Activated naive CD4-positive, alpha-beta T cell treated with anti-CD3 and anti-CD28 coated beads for 36 hours (primary cell): Measurements from ENCODE around the gene CD244. TPM values are rescaled to one million over a fixed set of nuclear protein-coding genes. Genes with fewer than 3 reads are reported as not detected.
"Not testable (repeated sequence)": the region's sequence is repeated elsewhere in the genome, so short reads cannot be mapped to it uniquely, and the experiment has no call there.

Experiments
- CTCF ChIA-PET: fragments of 350-600 bp; sonication (Branson Sonifier 250); formaldehyde crosslinking; loops from one replicate; lab custom pipeline; 2021; ENCODE audit warnings: antibody characterized with exemption; lab: Charles Lee
- DNase-seq: peaks from one replicate; pipeline ENCODE4 v3.0.0-alpha.2; 2020
- H3K27ac Mint-ChIP-seq: one replicate; pipeline ENCODE4 v1.8.0; 2021; ENCODE audit warnings: mild to moderate bottlenecking, mixed read lengths
- H3K27me3 Mint-ChIP-seq: one replicate; pipeline ENCODE4 v1.8.0; 2021; ENCODE audit warnings: low read depth, mixed read lengths
- H3K36me3 Mint-ChIP-seq: one replicate; pipeline ENCODE4 v1.8.0; 2021; ENCODE audit warnings: low read depth, mixed read lengths
- H3K4me1 Mint-ChIP-seq: one replicate; pipeline ENCODE4 v1.8.0; 2021; ENCODE audit warnings: low read depth, mixed read lengths
- H3K4me3 Mint-ChIP-seq: one replicate; pipeline ENCODE4 v1.8.0; 2021; ENCODE audit warnings: mild to moderate bottlenecking, moderate library complexity, mixed read lengths
- H3K9me3 Mint-ChIP-seq: one replicate; pipeline ENCODE4 v1.8.0; 2021; ENCODE audit warnings: mixed read lengths
- intact Hi-C: fragments of 100-400 bp; cut with micrococcal nuclease; formaldehyde crosslinking; loops from one replicate; pipeline ENCODE4 v1.15.1; 2023
- total RNA-seq, 2 experiments: library from RNA; stranded (reverse); gene quantifications; one replicate each; pipeline ENCODE4 v1.2.3, GENCODE V29; 2021

Gene CD244
- total RNA-seq, 2 experiments from 2014 or later, result 0.15 TPM; not detected in 1

DNA sequence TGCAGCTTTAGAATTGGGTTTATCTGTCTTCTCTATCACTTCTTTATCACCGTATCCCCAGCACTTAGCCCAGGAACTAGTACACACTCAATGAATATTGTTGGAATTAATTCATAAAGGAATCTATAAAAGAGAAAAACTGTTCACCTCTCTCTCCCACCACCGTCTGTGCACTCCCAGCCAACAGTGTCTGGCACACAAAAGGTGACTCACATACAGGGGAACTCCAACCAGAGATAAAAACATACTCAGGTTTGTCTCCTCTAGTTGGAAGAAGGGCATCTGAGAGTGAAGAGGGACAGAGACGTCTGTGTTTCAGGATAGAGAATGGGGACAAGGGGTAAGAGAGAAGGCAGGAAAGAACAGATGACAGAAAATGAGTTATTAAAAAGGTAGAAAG, 12.2 kb upstream of the CD244 start:
- CTCF ChIA-PET, result interaction anchor here (0.7 to 1.8 kb wide), 3 partner anchors 39 to 623 kb away, joined by 3 to 7 read pairs (median 3); no protein-coding TSS in a partner anchor
- H3K9me3 Mint-ChIP-seq, result no peaks in the 10 kb centered on the region
- intact Hi-C loops, result loop anchor here (5.0 kb wide), 1 partner anchor 193 kb away; no protein-coding TSS in a partner anchor

DNA sequence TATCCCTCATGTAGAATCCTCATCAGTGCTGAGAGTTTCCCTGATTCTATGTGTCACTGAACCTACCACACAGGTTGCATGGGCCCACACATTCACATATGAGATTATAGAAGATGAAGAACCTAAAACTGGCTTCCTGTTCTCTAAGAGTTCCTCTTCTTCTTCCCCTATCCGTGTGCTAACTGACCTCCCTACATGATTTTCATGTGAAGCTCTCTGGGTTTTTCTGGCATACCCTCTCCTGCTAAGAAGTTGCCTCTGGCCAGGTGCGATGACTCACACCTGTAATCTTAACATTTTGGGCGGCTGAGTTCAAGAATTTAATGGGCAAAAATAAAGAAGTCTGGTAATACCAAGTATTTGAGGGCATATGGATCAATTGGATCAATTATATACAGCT, 5.5 kb upstream of the CD244 start:
- Mint-ChIP-seq H3K9me3 (no peaks in the 10 kb centered on the region), H3K36me3 (no peaks in the 10 kb centered on the region), H3K27me3 (no peaks in the 10 kb centered on the region), H3K4me1 (peaks cover under 1% of the 10 kb centered on the region), H3K4me3 (no peak overlapping the region), H3K27ac (no peak overlapping the region)
- intact Hi-C loops, result no loop called here
- DNase-seq, result no peak
- CTCF ChIA-PET, result no interaction called here

More for the DNA sequence above, 12.2 kb upstream of the CD244 start:
- H3K36me3 Mint-ChIP-seq, result no peaks in the 10 kb centered on the region
- DNase-seq, result peak; percentile 38
- H3K4me3 Mint-ChIP-seq, result no peak overlapping the region
- no peak overlapping the region for H3K27ac Mint-ChIP-seq
- H3K27me3 Mint-ChIP-seq, result no peaks in the 10 kb centered on the region
- peaks cover 16% of the 10 kb centered on the region for H3K4me1 Mint-ChIP-seq

DNA sequence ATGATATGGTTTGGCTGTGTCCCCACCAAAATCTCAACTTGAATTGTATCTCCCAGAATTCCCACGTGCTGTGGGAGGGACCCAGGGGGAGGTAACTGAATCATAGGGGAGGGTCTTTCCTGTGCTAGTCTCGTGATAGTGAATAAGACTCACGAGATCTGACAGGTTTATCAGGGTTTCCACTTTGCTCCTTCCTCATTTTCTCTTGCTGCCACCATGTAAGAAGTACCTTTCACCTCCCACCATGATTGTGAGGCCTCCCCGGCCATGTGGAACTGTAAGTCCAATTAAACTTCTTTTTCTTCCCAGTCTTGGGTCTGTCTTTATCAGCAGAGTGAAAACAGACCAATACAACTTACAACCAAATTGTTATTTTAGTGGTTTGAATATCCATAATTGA, 5.0 kb upstream of the CD244 start:
- intact Hi-C loops, H3K27me3 Mint-ChIP-seq, DNase-seq, H3K9me3 Mint-ChIP-seq, H3K27ac Mint-ChIP-seq, H3K36me3 Mint-ChIP-seq, H3K4me3 Mint-ChIP-seq, H3K4me1 Mint-ChIP-seq, CTCF ChIA-PET: not testable (repeated sequence)

DNA sequence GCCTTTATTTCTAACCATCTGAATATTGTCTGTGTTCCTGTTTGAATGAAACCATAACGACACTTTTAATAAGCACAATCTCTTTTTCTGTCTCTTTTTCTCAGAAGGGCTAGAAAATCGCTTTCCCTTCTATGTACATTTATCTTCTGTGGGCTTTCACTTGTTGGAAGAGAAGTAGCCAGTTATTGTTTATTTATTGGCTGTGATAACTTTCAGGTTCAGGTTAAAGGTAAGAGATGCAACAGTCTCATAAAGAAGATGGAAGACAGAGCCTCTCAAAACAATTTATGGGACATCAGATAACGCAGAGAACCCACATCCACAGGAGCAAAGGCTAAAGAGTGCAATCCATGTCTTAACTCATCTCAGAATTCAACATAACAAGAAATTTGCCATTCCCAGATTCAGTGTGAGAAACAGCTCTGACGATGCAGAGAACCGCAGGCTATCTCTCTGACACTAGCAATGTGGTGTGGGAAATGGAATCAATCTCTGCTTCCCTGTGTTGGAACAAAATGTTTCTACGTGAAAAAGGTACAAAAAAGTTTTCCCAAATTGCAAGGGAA, 4.1 kb upstream of the CD244 start:
- CTCF ChIA-PET, result no interaction called here
- H3K4me1 Mint-ChIP-seq, result peaks cover 10% of the 10 kb centered on the region
- H3K9me3 Mint-ChIP-seq, result no peaks in the 10 kb centered on the region
- H3K27ac Mint-ChIP-seq, result no peak overlapping the region
- H3K27me3 Mint-ChIP-seq, result no peaks in the 10 kb centered on the region
- intact Hi-C loops, result no loop called here
- DNase-seq, result no peak
- no peak overlapping the region for H3K4me3 Mint-ChIP-seq
- no peaks in the 10 kb centered on the region for H3K36me3 Mint-ChIP-seq

DNA sequence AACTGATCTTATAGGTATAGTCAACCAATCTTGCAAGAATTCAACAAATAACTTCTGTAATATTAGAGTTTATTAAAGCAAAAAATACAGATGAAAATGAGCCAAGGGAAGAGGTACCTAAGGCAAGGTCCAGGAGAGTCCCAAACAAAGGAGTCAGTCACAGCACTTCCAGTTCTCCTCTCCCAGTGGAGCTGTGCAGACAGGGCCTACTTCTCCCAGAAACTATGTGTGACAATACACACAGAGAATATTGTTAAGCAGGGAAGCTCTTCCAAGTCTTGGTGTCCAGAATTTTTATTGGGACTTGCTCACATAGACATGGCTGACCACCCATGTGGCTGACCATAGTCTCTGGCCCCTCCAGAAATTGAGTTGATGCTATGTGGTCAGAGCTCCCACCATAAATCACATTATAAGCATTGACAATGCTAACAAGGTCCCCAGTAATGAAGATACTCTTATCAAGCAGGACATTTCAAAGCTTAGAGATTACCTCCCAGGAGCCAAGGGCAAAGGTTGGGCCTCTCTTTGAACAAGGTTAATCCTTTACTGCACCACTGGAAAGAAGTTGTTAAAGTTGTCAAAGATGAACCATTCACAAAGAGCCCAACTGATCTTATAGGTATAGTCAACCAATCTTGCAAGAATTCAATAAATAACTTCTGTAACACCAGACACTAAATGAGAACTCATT, 3.5 kb upstream of the CD244 start:
- intact Hi-C loops, result no loop called here
- no peak for DNase-seq
- peaks cover 10% of the 10 kb centered on the region for H3K4me1 Mint-ChIP-seq
- H3K4me3 Mint-ChIP-seq, result no peak overlapping the region
- no peaks in the 10 kb centered on the region for H3K9me3 Mint-ChIP-seq
- CTCF ChIA-PET, result interaction anchor here (0.6 kb wide), 1 partner anchor 121 kb away, joined by 3 read pairs; no protein-coding TSS in a partner anchor
- H3K27me3 Mint-ChIP-seq, result no peaks in the 10 kb centered on the region
- no peaks in the 10 kb centered on the region for H3K36me3 Mint-ChIP-seq
- no peak overlapping the region for H3K27ac Mint-ChIP-seq

DNA sequence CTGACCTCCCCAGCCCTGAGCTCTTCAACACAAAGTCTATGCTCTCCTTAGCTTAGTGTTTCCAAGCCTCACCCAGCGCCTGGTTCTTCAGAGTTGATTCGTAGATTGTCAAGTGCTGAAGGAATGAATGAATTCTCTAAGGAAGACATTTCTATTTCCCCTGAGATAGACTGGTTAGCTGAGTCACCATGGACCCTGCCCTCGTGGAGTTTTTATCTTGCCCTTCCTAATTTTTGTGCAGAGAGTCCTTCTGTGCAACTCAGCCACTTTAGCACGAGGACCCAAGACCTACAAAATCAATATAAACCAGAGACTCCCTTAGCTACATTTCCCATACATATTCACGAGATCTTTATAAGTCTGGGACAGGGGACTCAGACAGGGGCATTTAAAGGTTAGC, 2.6 kb upstream of the CD244 start:
- Mint-ChIP-seq H3K27ac (peak overlapping the region; percentile 3), H3K4me1 (peaks cover 10% of the 10 kb centered on the region), H3K4me3 (no peak overlapping the region), H3K36me3 (no peaks in the 10 kb centered on the region), H3K27me3 (no peaks in the 10 kb centered on the region), H3K9me3 (no peaks in the 10 kb centered on the region)
- intact Hi-C loops, result no loop called here
- no peak for DNase-seq
- CTCF ChIA-PET, result interaction anchor here (1.0 to 1.6 kb wide), 3 partner anchors 11 to 48 kb away, joined by 3 read pairs; no protein-coding TSS in a partner anchor

DNA sequence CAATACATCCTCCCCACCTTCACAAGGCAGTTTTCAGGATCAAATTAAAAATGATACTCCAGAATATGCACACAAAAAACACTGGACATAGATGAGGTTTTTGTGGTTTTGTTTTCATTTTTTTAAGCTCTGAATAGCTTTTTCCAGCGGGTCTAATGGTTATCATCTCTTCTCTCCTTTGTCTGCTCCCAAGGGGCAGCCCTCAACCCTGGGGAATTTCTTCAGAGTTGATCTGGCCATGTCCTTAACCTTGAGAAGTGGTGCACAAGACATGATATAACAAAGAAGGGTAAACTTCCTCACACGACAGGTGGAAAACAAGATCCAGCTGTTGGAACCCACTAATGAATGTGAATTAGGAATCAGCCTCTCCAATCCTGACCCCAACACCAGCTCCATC, 1.5 kb upstream of the CD244 start:
- Mint-ChIP-seq H3K9me3 (no peaks in the 10 kb centered on the region), H3K36me3 (no peaks in the 10 kb centered on the region), H3K4me3 (no peak overlapping the region), H3K27me3 (no peaks in the 10 kb centered on the region), H3K4me1 (peaks cover 10% of the 10 kb centered on the region), H3K27ac (no peak overlapping the region)
- DNase-seq, result no peak
- CTCF ChIA-PET, result interaction anchor here (1.0 to 5.0 kb wide), 6 partner anchors 10 to 87 kb away, joined by 3 to 21 read pairs (median 3); partner anchors contain the start of gene ITLN1
- intact Hi-C loops, result no loop called here

DNA sequence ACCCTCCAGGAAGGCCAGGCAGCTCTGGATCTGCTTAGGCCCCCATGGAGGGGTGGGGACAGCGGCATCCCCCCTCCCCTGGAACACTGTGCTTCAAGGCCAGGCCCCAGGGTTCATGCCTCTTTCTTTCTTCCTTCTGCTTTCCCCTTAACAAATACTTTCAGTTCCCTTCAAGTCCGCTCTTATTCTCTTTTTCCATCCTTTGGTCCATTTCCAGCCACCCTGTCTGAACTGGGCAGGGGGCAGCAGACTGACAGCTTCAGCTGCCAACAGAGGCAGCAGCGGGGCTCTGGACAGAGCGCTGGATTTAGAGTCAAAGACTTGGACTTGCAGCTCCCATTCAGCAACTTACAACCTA, 1.1 kb upstream of the CD244 start:
- DNase-seq, result no peak
- no peaks in the 10 kb centered on the region for H3K27me3 Mint-ChIP-seq
- no peaks in the 10 kb centered on the region for H3K36me3 Mint-ChIP-seq
- H3K4me1 Mint-ChIP-seq, result peaks cover 10% of the 10 kb centered on the region
- CTCF ChIA-PET, result interaction anchor here (1.1 to 5.0 kb wide), 4 partner anchors 15 to 88 kb away, joined by 3 to 21 read pairs (median 3); partner anchors contain the start of gene ITLN1
- no peaks in the 10 kb centered on the region for H3K9me3 Mint-ChIP-seq
- H3K4me3 Mint-ChIP-seq, result no peak overlapping the region
- no peak overlapping the region for H3K27ac Mint-ChIP-seq
- intact Hi-C loops, result no loop called here

DNA sequence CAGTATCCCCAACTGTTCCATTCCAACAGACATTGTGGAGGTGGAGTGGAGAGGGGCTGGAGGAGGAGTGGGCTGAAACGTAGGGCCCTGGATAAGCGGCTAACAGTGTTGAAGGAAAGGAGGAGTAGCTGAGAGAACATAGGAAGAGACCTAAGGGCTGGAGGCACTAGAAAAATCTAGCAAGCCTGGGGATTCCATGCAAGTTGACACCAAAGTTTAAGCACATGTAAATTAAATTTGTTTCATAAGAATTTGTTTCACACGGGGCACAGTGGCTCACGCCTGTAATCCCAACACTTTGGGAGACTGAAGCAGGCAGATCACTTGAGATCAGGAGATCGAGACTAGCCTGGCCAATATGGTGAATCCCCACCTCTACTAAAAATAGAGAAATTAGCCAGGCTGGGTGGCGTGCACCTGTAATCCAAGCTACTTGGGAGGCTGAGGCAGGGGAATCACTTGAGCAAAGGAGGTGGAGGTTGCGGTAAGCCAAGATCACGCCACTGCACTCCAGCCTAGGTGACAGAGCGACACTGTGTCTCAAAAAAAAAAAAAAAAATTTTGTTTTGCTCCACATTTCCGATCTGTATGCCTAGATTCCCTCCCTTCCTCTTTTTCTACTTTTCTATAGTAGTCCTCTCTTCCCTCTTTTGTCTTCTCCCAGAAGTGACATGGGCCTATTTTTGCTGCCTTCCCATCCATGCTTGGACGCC, 530 bp upstream of the CD244 start:
- Mint-ChIP-seq H3K36me3 (no peaks in the 10 kb centered on the region), H3K27ac (no peak overlapping the region), H3K9me3 (no peaks in the 10 kb centered on the region), H3K4me1 (peaks cover 10% of the 10 kb centered on the region), H3K4me3 (no peak overlapping the region), H3K27me3 (no peaks in the 10 kb centered on the region)
- intact Hi-C loops, result no loop called here
- CTCF ChIA-PET, result interaction anchor here (0.9 to 5.0 kb wide), 9 partner anchors 12 to 92 kb away, joined by 3 to 21 read pairs (median 4); partner anchors contain the start of genes ITLN1 and ITLN2
- no peak for DNase-seq

DNA sequence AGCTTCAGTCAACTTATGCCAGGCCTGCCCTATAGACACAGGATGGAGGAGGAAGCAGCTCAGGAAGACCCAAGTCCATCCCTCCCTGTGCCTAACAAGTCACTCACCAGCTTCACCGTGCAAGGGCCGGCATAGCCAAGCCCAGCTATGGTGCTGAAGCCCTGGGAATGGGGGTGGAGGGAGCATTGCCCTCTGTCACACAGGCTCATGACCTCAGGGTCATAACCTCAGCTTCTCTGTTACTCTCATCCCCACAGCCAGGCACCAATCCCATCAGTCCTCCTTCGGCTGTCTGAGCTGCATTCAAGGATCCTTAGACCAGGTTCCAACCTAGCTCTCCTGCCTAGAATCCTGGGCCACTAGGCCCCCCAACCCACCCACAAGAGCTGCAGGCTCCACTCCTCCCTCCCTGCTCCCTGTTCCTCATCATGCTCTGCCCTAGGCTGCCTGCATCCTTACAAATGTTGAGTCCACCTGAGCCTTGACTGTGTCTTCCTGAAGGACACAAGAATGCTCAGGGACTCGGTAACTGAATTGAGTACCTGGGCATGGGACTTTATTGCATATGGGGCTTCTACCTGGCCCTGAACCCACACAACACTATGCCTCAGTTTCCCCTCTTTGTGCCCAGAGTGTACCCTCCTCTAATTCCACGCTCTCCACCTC, 1.7 kb downstream of the CD244 start:
- Mint-ChIP-seq H3K4me3 (no peak overlapping the region), H3K27me3 (no peaks in the 10 kb centered on the region), H3K4me1 (peaks cover 10% of the 10 kb centered on the region), H3K36me3 (no peaks in the 10 kb centered on the region), H3K9me3 (no peaks in the 10 kb centered on the region), H3K27ac (no peak overlapping the region)
- no peak for DNase-seq
- intact Hi-C loops, result no loop called here
- CTCF ChIA-PET, result interaction anchor here (0.6 to 5.0 kb wide), 5 partner anchors 25 to 889 kb away, joined by 3 to 21 read pairs (median 3); no protein-coding TSS in a partner anchor

DNA sequence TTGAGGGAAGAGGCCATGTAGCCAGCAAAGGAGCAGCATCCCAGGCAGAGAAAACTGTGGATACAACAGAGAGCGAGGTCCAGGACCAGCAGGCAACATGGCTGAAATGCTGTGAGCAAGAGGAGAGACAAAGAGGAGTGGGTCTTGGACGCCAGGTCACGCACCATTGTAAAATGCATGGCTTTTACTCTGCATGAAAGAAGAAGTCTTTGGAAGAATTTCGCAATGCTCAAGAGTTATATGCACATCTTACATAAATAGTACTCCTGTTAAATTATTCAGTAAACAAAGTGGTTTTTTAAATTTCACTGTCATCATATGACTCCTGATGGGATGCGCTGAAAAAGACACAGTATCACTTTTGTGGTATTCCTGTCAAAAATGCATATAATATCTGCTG, 3.5 kb downstream of the CD244 start:
- DNase-seq, result no peak
- CTCF ChIA-PET, result interaction anchor here (1.7 kb wide), 1 partner anchor 95 kb away, joined by 3 read pairs; no protein-coding TSS in a partner anchor
- intact Hi-C loops, result no loop called here
- Mint-ChIP-seq H3K27ac (no peak overlapping the region), H3K4me3 (no peak overlapping the region), H3K36me3 (no peaks in the 10 kb centered on the region), H3K9me3 (no peaks in the 10 kb centered on the region), H3K27me3 (no peaks in the 10 kb centered on the region), H3K4me1 (peaks cover 10% of the 10 kb centered on the region)

DNA sequence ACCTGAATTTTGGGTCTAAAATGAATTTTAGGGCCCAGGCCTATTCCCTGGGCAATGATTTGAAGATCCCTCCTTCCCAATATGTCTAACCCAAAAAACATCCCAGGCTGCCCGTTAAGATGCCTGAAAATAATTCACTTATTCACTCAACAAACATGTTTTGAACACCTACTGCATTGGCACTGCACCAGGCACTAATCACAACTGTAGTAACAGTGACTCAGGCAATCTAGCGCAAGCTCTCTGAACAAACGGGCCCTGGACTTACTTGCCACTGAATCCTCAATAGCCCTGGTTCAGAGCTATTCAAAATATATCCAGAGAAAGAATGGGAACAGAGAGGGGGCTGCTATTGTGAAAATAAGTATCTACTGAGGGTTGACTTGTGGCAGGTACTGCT, 4.2 kb downstream of the CD244 start:
- CTCF ChIA-PET, result interaction anchor here (1.7 kb wide), 1 partner anchor 95 kb away, joined by 3 read pairs; no protein-coding TSS in a partner anchor
- H3K4me1 Mint-ChIP-seq, result peaks cover 13% of the 10 kb centered on the region
- peaks cover 2% of the 10 kb centered on the region for H3K27me3 Mint-ChIP-seq
- no peaks in the 10 kb centered on the region for H3K36me3 Mint-ChIP-seq
- intact Hi-C loops, result no loop called here
- no peak overlapping the region for H3K27ac Mint-ChIP-seq
- no peaks in the 10 kb centered on the region for H3K9me3 Mint-ChIP-seq
- H3K4me3 Mint-ChIP-seq, result no peak overlapping the region
- DNase-seq, result no peak
